HCT116 (cell line): ENCODE results near the gene S100A3. TPM values are rescaled to one million over a fixed set of nuclear protein-coding genes. Genes with fewer than 3 reads are reported as not detected.

Experiments
- ATAC-seq: fragments of 200-7000 bp; cut with Tn5 transposase; 2 replicates; pipeline ENCODE4 v1.9.1; 2020; ENCODE audit warnings: mild to moderate bottlenecking, moderate library complexity
- BruUV-seq: library from RNA; stranded (reverse); fragments of 400-500 nt; replicated peaks from 2 replicates; lab custom pipeline; 2021; lab: Mats Ljungman, UMichigan
- CTCF ChIA-PET: fragments of 300-600 bp; sonication (Branson Sonifier 250); formaldehyde crosslinking; loops from one replicate; lab custom pipeline; 2021; ENCODE audit warnings: antibody characterized with exemption; lab: Charles Lee
- POLR2A ChIA-PET: fragments of 300-600, 350-600 bp; sonication (Branson Sonifier 250); formaldehyde crosslinking; loops from one replicate; lab custom pipeline; 2021; ENCODE audit warnings: antibody characterized with exemption; lab: Charles Lee
- RAD21 ChIA-PET, 2 experiments: fragments of 300-600 bp; sonication (Branson Sonifier 250); formaldehyde crosslinking; loops; one replicate each; lab custom pipeline; 2023; ENCODE audit warnings: low total read pairs in 2 of 2; ENCODE audit not compliant: uncharacterized antibody in 2 of 2, unreplicated experiment in 2 of 2, low non-redundant PET in 1 of 2; lab: Charles Lee
- DNase-seq: peaks from one replicate; pipeline ENCODE4 v3.0.0-alpha.2; 2010; ENCODE audit warnings: low read depth, low spot score
- H2AFZ ChIP-seq: fragments of 200-600 bp; shearing (Covaris generic), sonication (generic); 2 replicates; pipeline ENCODE4 v1.6.1; 2017; ENCODE audit warnings: low read depth, mixed run types, mixed read lengths, antibody characterized with exemption, low read length; ENCODE audit not compliant: poor library complexity, severe bottlenecking
- H3K27ac ChIP-seq: 2 replicates; pipeline ENCODE4 v1.5.1; 2012; ENCODE audit warnings: low read depth, low read length
- H3K27me3 ChIP-seq: fragments of 200-600 bp; sonication (generic); 2 replicates; pipeline ENCODE4 v1.6.1; 2016; ENCODE audit warnings: mixed run types, low read length, mixed read lengths; ENCODE audit not compliant: insufficient read depth
- H3K36me3 ChIP-seq, 2 experiments: fragments of 200-500 bp in 1 of 2; fragments of 200-600 bp in 1 of 2; sonication (Bioruptor generic) in 1 of 2; sonication (generic) in 1 of 2; 2 replicates each; pipeline versions ENCODE4 v1.5.1 to v1.6.1; 2014 to 2016; ENCODE audit warnings: low read length in 2 of 2, inconsistent platforms in 1 of 2, mixed read lengths in 1 of 2, mixed run types in 1 of 2; ENCODE audit not compliant: insufficient read depth in 2 of 2, control insufficient read depth in 1 of 2
- H3K4me1 ChIP-seq, 2 experiments: fragments of 200-600 bp in 1 of 2; sonication (generic) in 1 of 2; 2 replicates each; pipeline versions ENCODE4 v1.5.1 to v1.6.1; 2012 to 2017; ENCODE audit warnings: low read length in 2 of 2, inconsistent platforms in 1 of 2, mild to moderate bottlenecking in 1 of 2, mixed read lengths in 1 of 2, mixed run types in 1 of 2, moderate library complexity in 1 of 2; ENCODE audit not compliant: insufficient read depth in 2 of 2, control insufficient read depth in 1 of 2
- H3K4me2 ChIP-seq: fragments of 200-600 bp; sonication (generic); 2 replicates; pipeline ENCODE4 v1.6.1; 2017; ENCODE audit warnings: mixed run types, low read length, mixed read lengths
- H3K4me3 ChIP-seq, 2 experiments: fragments of 200-600 bp in 1 of 2; sonication (generic) in 1 of 2; replicated peaks in 1 of 2; 2 replicates each; pipeline ENCODE4 v1.5.1; 2011 to 2016; ENCODE audit warnings: low read length in 2 of 2, control low read depth in 1 of 2, low read depth in 1 of 2, mild to moderate bottlenecking in 1 of 2, mixed read lengths in 1 of 2, mixed run types in 1 of 2
- H3K79me2 ChIP-seq: fragments of 200-600 bp; sonication (generic); 2 replicates; pipeline ENCODE4 v1.6.1; 2017; ENCODE audit warnings: mild to moderate bottlenecking, mixed run types, low read length, moderate library complexity, mixed read lengths; ENCODE audit not compliant: insufficient read depth
- H3K9ac ChIP-seq: fragments of 200-600 bp; sonication (generic); 2 replicates; pipeline ENCODE4 v1.6.1; 2016; ENCODE audit warnings: low read length, mixed read lengths
- H3K9me2 ChIP-seq: fragments of 200-600 bp; sonication (generic), shearing (Covaris generic); 2 replicates; pipeline ENCODE4 v1.6.1; 2017; ENCODE audit warnings: mixed run types, mild to moderate bottlenecking, moderate library complexity; ENCODE audit not compliant: insufficient read depth
- H3K9me3 ChIP-seq, 2 experiments: fragments of 200-500 bp in 1 of 2; fragments of 200-600 bp in 1 of 2; sonication (Bioruptor generic) in 1 of 2; sonication (generic) in 1 of 2; 2 replicates each; pipeline ENCODE4 v1.6.1; 2014 to 2017; ENCODE audit warnings: low read length in 2 of 2, mixed read lengths in 2 of 2, inconsistent platforms in 1 of 2, low read depth in 1 of 2, mild to moderate bottlenecking in 1 of 2, mixed run types in 1 of 2, moderate library complexity in 1 of 2; ENCODE audit not compliant: control insufficient read depth in 1 of 2, insufficient read depth in 1 of 2
- H4K20me1 ChIP-seq: fragments of 200-600 bp; sonication (generic), shearing (Covaris generic); 2 replicates; pipeline ENCODE4 v1.6.1; 2017; ENCODE audit warnings: mixed run types, mild to moderate bottlenecking, moderate library complexity; ENCODE audit not compliant: insufficient read depth
- CBX3 ChIP-seq: IDR thresholded peaks from 2 replicates; pipeline ENCODE4 v1.6.1; 2012; ENCODE audit warnings: low read depth
- CEBPB ChIP-seq: IDR thresholded peaks from 2 replicates; pipeline ENCODE4 v1.6.1; 2012; ENCODE audit warnings: low read depth
- EZH2phosphoT487 ChIP-seq: fragments of 200-600 bp; IDR thresholded peaks from 2 replicates; pipeline ENCODE4 v1.6.1; 2018; ENCODE audit warnings: antibody characterized with exemption, borderline replicate concordance
- FOSL1 ChIP-seq: IDR thresholded peaks from 2 replicates; pipeline ENCODE4 v1.6.1; 2012; ENCODE audit warnings: low read depth
- POLR2A ChIP-seq: IDR thresholded peaks from 2 replicates; pipeline ENCODE4 v1.7.0; 2011; ENCODE audit warnings: borderline replicate concordance; ENCODE audit not compliant: insufficient read depth, insufficient read length; ENCODE audit errors: extremely low read depth
- TCF7L2 ChIP-seq: IDR thresholded peaks from 2 replicates; pipeline ENCODE4 v1.7.0; 2011; ENCODE audit warnings: borderline replicate concordance, inconsistent platforms; ENCODE audit not compliant: insufficient read depth, insufficient read length; ENCODE audit errors: extremely low read depth
- ZNF274 ChIP-seq: fragments of 200-500 bp; sonication (Bioruptor generic); IDR thresholded peaks from 2 replicates; pipeline ENCODE4 v1.6.1; 2014; ENCODE audit warnings: mild to moderate bottlenecking, low read depth, low read length, inconsistent platforms
- intact Hi-C: fragments of 100-400 bp; cut with micrococcal nuclease; formaldehyde crosslinking; loops from 2 replicates; pipeline ENCODE4 v1.10.0; 2022
- total RNA-seq: library from RNA; stranded (reverse); gene quantifications from one replicate; pipeline ENCODE4 v1.2.1, GENCODE V29; 2021; ENCODE audit not compliant: unreplicated experiment
- TF ChIP-seq, protein P1 (sequence below): IDR thresholded peaks from 2 replicates; pipeline ENCODE4 v1.6.1; 2012
- TF ChIP-seq, protein P2 (sequence below): IDR thresholded peaks from 2 replicates; pipeline ENCODE4 v1.6.1; 2012; ENCODE audit warnings: low read depth
- TF ChIP-seq, protein P3 (sequence below), 3 experiments: fragments of 200-600 bp in 1 of 3; sonication (generic) in 1 of 3; IDR thresholded peaks in 2 of 3; conservative IDR thresholded peaks in 1 of 3; 2 replicates each; pipeline ENCODE4 v1.5.1; 2012 to 2017; ENCODE audit warnings: low read depth in 2 of 3, low read length in 2 of 3, antibody characterized with exemption in 1 of 3, borderline replicate concordance in 1 of 3, control low read depth in 1 of 3, mild to moderate bottlenecking in 1 of 3, mixed read lengths in 1 of 3, mixed run types in 1 of 3, moderate library complexity in 1 of 3; ENCODE audit not compliant: insufficient read depth in 1 of 3

S100A3 gene
- total RNA-seq, 1 experiment from 2014 or later: 4.2 TPM

DNA sequence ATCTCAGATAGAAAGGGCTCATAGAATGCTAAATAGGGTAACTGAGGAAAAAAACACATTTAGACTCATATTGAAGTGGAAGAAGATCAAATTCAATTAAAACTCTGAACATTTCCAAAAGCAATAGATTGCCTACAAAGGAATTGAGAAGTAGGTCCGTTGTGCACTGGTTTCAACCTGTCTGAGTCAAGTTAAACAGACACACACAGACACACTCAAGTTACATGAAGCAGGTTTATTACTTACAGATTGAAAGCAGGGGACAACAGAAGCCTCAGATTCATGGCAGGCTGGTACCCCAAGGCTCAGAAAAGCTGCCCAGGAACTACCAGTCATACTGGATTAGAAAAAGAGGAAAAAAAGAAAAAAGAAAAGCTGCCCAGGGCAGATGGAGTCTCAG is 37.3 kb upstream of the S100A3 start (continued):
- TF ChIP-seq EZH2phosphoT487 (no peak), FOSL1 (no peak)
- TF ChIP-seq, protein P1, sequence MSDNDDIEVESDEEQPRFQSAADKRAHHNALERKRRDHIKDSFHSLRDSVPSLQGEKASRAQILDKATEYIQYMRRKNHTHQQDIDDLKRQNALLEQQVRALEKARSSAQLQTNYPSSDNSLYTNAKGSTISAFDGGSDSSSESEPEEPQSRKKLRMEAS: no peak
- TF ChIP-seq, all 23 proteins: peak for 0

DNA sequence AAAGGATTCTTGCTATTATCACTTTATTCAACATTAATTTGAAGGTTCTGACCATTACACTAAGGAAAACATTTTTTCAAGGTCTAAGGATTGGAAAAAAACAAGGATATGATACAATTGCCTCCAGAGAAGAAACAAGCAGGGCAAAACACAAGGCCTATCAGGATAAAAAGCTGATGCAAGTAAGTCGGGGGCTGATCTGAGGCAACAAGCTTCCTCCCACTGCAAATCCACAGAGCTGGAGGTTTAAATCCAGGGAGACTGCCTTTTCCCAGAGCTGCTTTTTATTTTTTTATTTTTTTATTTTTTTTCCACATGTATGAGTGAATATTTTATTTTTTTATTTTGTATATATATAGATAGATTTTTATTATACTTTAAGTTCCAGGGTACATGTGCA is 35.9 kb upstream of the S100A3 start:
- Histone ChIP-seq H3K9me2 (no peaks in the 10 kb centered on the region), H3K4me2 (no peak overlapping the region), H3K4me1 (peaks cover 0 to 6% of the 10 kb centered on the region in 2 experiments; a peak in 2 of 4 replicates), H2AFZ (no peak overlapping the region), H3K27ac (no peak overlapping the region), H3K27me3 (no peaks in the 10 kb centered on the region), H3K79me2 (no peaks in the 10 kb centered on the region), H3K9ac (no peak overlapping the region), H4K20me1 (no peaks in the 10 kb centered on the region), H3K9me3 (no peaks in the 10 kb centered on the region), H3K4me3 (no peak overlapping the region), H3K36me3 (no peaks in the 10 kb centered on the region)
- ChIA-PET POLR2A (interaction anchor here (1.0 kb wide), 2 partner anchors 13 to 42 kb away, joined by 3 to 5 read pairs; partner anchors contain the start of gene S100A13), RAD21 (no interaction called here), CTCF (interaction anchor here (3.1 kb wide), 1 partner anchor 13 kb away, joined by 9 read pairs; no protein-coding TSS in a partner anchor)
- BruUV-seq: no TSS peak
- TF ChIP-seq ZNF274: no peak
- no peak for TF ChIP-seq TCF7L2
- no peak for TF ChIP-seq POLR2A
- no peak for TF ChIP-seq FOSL1
- no peak for TF ChIP-seq CBX3
- TF ChIP-seq CEBPB: no peak
- TF ChIP-seq, protein P2, sequence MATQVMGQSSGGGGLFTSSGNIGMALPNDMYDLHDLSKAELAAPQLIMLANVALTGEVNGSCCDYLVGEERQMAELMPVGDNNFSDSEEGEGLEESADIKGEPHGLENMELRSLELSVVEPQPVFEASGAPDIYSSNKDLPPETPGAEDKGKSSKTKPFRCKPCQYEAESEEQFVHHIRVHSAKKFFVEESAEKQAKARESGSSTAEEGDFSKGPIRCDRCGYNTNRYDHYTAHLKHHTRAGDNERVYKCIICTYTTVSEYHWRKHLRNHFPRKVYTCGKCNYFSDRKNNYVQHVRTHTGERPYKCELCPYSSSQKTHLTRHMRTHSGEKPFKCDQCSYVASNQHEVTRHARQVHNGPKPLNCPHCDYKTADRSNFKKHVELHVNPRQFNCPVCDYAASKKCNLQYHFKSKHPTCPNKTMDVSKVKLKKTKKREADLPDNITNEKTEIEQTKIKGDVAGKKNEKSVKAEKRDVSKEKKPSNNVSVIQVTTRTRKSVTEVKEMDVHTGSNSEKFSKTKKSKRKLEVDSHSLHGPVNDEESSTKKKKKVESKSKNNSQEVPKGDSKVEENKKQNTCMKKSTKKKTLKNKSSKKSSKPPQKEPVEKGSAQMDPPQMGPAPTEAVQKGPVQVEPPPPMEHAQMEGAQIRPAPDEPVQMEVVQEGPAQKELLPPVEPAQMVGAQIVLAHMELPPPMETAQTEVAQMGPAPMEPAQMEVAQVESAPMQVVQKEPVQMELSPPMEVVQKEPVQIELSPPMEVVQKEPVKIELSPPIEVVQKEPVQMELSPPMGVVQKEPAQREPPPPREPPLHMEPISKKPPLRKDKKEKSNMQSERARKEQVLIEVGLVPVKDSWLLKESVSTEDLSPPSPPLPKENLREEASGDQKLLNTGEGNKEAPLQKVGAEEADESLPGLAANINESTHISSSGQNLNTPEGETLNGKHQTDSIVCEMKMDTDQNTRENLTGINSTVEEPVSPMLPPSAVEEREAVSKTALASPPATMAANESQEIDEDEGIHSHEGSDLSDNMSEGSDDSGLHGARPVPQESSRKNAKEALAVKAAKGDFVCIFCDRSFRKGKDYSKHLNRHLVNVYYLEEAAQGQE: no peak
- TF ChIP-seq, protein P3, sequence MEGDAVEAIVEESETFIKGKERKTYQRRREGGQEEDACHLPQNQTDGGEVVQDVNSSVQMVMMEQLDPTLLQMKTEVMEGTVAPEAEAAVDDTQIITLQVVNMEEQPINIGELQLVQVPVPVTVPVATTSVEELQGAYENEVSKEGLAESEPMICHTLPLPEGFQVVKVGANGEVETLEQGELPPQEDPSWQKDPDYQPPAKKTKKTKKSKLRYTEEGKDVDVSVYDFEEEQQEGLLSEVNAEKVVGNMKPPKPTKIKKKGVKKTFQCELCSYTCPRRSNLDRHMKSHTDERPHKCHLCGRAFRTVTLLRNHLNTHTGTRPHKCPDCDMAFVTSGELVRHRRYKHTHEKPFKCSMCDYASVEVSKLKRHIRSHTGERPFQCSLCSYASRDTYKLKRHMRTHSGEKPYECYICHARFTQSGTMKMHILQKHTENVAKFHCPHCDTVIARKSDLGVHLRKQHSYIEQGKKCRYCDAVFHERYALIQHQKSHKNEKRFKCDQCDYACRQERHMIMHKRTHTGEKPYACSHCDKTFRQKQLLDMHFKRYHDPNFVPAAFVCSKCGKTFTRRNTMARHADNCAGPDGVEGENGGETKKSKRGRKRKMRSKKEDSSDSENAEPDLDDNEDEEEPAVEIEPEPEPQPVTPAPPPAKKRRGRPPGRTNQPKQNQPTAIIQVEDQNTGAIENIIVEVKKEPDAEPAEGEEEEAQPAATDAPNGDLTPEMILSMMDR (IDR thresholded peaks at IDR 0.05 in 2 of 3, conservative IDR thresholded peaks at IDR 0.05 in 1 of 3; ENCODE audit: borderline replicate concordance in 1 of 3, insufficient read depth in 1 of 3, low read depth in 2 of 3, low read length in 2 of 3): no peak
- DNase-seq (no peak), ATAC-seq (no peak)
- intact Hi-C loops: no loop called here
